ENCODE data around the gene STAB2.
"Not testable (repeated sequence)": the region's sequence is repeated elsewhere in the genome, so short reads cannot be mapped to it uniquely, and the experiment has no call there.

Gene STAB2

GRCh38 chr12:103809154-103809553, 222.1 kb downstream of the STAB2 start:
- DNase-seq (ENCODE audit: low read depth in 2 of 2) = no peak

- not testable (repeated sequence) for DNase-seq (ENCODE audit: low read depth in 2 of 2)
Measured at GRCh38 chr12:103809639-103810038, 222.6 kb downstream of the STAB2 start.

GRCh38 chr12:103810111-103810510, 223.0 kb downstream of the STAB2 start:
- DNase-seq (ENCODE audit: low read depth in 2 of 2) = no peak

- DNase-seq (ENCODE audit: low read depth in 2 of 2) = no peak
Measured at GRCh38 chr12:103811791-103812190, 224.7 kb downstream of the STAB2 start.

GRCh38 chr12:103812789-103813188, 225.7 kb downstream of the STAB2 start:
- DNase-seq (ENCODE audit: low read depth in 2 of 2) = no peak

- no peak for DNase-seq (ENCODE audit: low read depth in 2 of 2)
Measured at GRCh38 chr12:103813426-103813825, 226.4 kb downstream of the STAB2 start.

GRCh38 chr12:103813949-103814348, 226.9 kb downstream of the STAB2 start:
- no peak for DNase-seq (ENCODE audit: low read depth in 2 of 2)

GRCh38 chr12:103814436-103814835, 227.4 kb downstream of the STAB2 start:
- no peak for DNase-seq (ENCODE audit: low read depth in 2 of 2)
